HG03342 (cell line): ENCODE results near the gene SEMA5A.
A peak's percentile ranks its signal among the peaks of the same experiment; 100 is the strongest.
"Not testable (repeated sequence)": the region's sequence is repeated elsewhere in the genome, so short reads cannot be mapped to it uniquely, and the experiment has no call there.

Experiments
- ATAC-seq: cut with Tn5 transposase; IDR thresholded peaks from one replicate; pipeline ENCODE4 v1.9.1; 2021; ENCODE audit warnings: mild to moderate bottlenecking, moderate library complexity; ENCODE audit not compliant: unreplicated experiment

The SEMA5A gene

GRCh38 chr5:9401786-9402472 is 143.9 kb downstream of the SEMA5A start:
- no peak for ATAC-seq

- not testable (repeated sequence) for ATAC-seq
Observed at GRCh38 chr5:9399783-9400182, 146.1 kb downstream of the SEMA5A start.

- no peak for ATAC-seq
Observed at GRCh38 chr5:9399094-9399493, 146.8 kb downstream of the SEMA5A start.

GRCh38 chr5:9398227-9398626 is 147.6 kb downstream of the SEMA5A start:
- no peak for ATAC-seq

GRCh38 chr5:9396285-9396770 is 149.5 kb downstream of the SEMA5A start:
- no peak for ATAC-seq

- ATAC-seq = no peak
Observed at GRCh38 chr5:9395706-9396105, 150.2 kb downstream of the SEMA5A start.

GRCh38 chr5:9394221-9394620 is 151.7 kb downstream of the SEMA5A start:
- ATAC-seq = no peak

GRCh38 chr5:9392625-9393024 is 153.2 kb downstream of the SEMA5A start:
- ATAC-seq = no peak

GRCh38 chr5:9391080-9391479 is 154.8 kb downstream of the SEMA5A start:
- no peak for ATAC-seq

GRCh38 chr5:9390113-9390512 is 155.8 kb downstream of the SEMA5A start:
- no peak for ATAC-seq

GRCh38 chr5:9388941-9389674 is 156.8 kb downstream of the SEMA5A start:
- no peak for ATAC-seq

GRCh38 chr5:9387879-9388278 is 158.0 kb downstream of the SEMA5A start:
- ATAC-seq = no peak

GRCh38 chr5:9386945-9387344 is 158.9 kb downstream of the SEMA5A start:
- no peak for ATAC-seq

- ATAC-seq = no peak
Observed at GRCh38 chr5:9382522-9382921, 163.4 kb downstream of the SEMA5A start.

- ATAC-seq = peak; percentile 86
Observed at GRCh38 chr5:9381464-9381863, 164.4 kb downstream of the SEMA5A start.

GRCh38 chr5:9380109-9380508 is 165.8 kb downstream of the SEMA5A start:
- ATAC-seq = no peak

- no peak for ATAC-seq
Observed at GRCh38 chr5:9376363-9377117, 169.3 kb downstream of the SEMA5A start.

- no peak for ATAC-seq
Observed at GRCh38 chr5:9375756-9376155, 170.1 kb downstream of the SEMA5A start.

GRCh38 chr5:9374025-9374424 is 171.8 kb downstream of the SEMA5A start:
- no peak for ATAC-seq

GRCh38 chr5:9373571-9373970 is 172.3 kb downstream of the SEMA5A start:
- no peak for ATAC-seq

GRCh38 chr5:9370256-9370655 is 175.6 kb downstream of the SEMA5A start:
- ATAC-seq = no peak

GRCh38 chr5:9365512-9365911 is 180.4 kb downstream of the SEMA5A start:
- no peak for ATAC-seq
